IMR-90 (cell line): Measurements from ENCODE around the gene NR6A1. TPM values are rescaled to one million over a fixed set of nuclear protein-coding genes. Genes with fewer than 3 reads are reported as not detected.

Experiments
- ATAC-seq: fragments of 200-7000 bp; cut with Tn5 transposase; 2 replicates; pipeline ENCODE4 v1.9.1; 2020; ENCODE audit warnings: low read depth, mild to moderate bottlenecking, moderate library complexity
- BruUV-seq: library from RNA; stranded (reverse); fragments of 400-500 nt; replicated peaks from 2 replicates; lab custom pipeline; 2021; lab: Mats Ljungman, UMichigan
- CTCF ChIA-PET: fragments of 300-600 bp; formaldehyde crosslinking; extraction: SDS; loops from one replicate; lab custom pipeline; 2021; ENCODE audit warnings: antibody characterized with exemption; lab: Yijun Ruan, JAX
- POLR2A ChIA-PET: fragments of 300-600 bp; sonication (Branson Sonifier 250); formaldehyde crosslinking; loops from one replicate; lab custom pipeline; 2022; ENCODE audit warnings: antibody characterized with exemption; ENCODE audit not compliant: unreplicated experiment; lab: Charles Lee
- DNase-seq: peaks from one replicate; pipeline ENCODE4 v3.0.0; 2013
- H2AFZ ChIP-seq: replicated peaks from 2 replicates; pipeline ENCODE3; 2013; ENCODE audit warnings: low read length, mild to moderate bottlenecking; ENCODE audit not compliant: poor library complexity
- H2AK5ac ChIP-seq: 2 replicates; pipeline ENCODE4 v1.6.1; 2013; ENCODE audit warnings: low read depth, low read length, inconsistent platforms
- H2AK9ac ChIP-seq: replicated peaks from 2 replicates; pipeline ENCODE3; 2013; ENCODE audit warnings: mild to moderate bottlenecking, low read depth, low read length, moderate library complexity; ENCODE audit not compliant: poor library complexity
- H2BK120ac ChIP-seq: 2 replicates; pipeline ENCODE4 v1.6.1; 2013; ENCODE audit warnings: low read depth, low read length, inconsistent platforms
- H2BK15ac ChIP-seq: 3 replicates; pipeline ENCODE4 v1.6.1; 2013; ENCODE audit warnings: low read depth, low read length, inconsistent platforms
- H2BK20ac ChIP-seq: 2 replicates; pipeline ENCODE4 v1.6.1; 2013; ENCODE audit warnings: low read depth, mild to moderate bottlenecking, inconsistent platforms, low read length, moderate library complexity
- H2BK5ac ChIP-seq: 2 replicates; pipeline ENCODE4 v1.6.1; 2013; ENCODE audit warnings: mild to moderate bottlenecking, low read depth, low read length, inconsistent platforms; ENCODE audit not compliant: poor library complexity, severe bottlenecking
- H3K14ac ChIP-seq: replicated peaks from 2 replicates; pipeline ENCODE4 v1.6.1; 2013; ENCODE audit warnings: low read depth, low read length, inconsistent platforms
- H3K18ac ChIP-seq: 2 replicates; pipeline ENCODE4 v1.6.1; 2013; ENCODE audit warnings: low read depth, low read length, control low read depth
- H3K23ac ChIP-seq: 2 replicates; pipeline ENCODE4 v1.6.1; 2013; ENCODE audit warnings: low read depth, low read length, inconsistent platforms
- H3K27ac ChIP-seq: 2 replicates; pipeline ENCODE4 v1.5.1; 2013; ENCODE audit warnings: mild to moderate bottlenecking, control low read depth, low read length; ENCODE audit not compliant: insufficient read depth
- H3K27me3 ChIP-seq: 2 replicates; pipeline ENCODE4 v1.6.1; 2013; ENCODE audit warnings: low read length; ENCODE audit not compliant: control insufficient read depth, insufficient read depth
- H3K36me3 ChIP-seq: 2 replicates; pipeline ENCODE4 v1.6.1; 2013; ENCODE audit warnings: low read length, mixed read lengths; ENCODE audit not compliant: control insufficient read depth, insufficient read depth
- H3K4ac ChIP-seq: 2 replicates; pipeline ENCODE4 v1.6.1; 2013; ENCODE audit warnings: low read depth, low read length, inconsistent platforms
- H3K4me1 ChIP-seq: 2 replicates; pipeline ENCODE4 v1.6.1; 2013; ENCODE audit warnings: low read length, mixed read lengths; ENCODE audit not compliant: control insufficient read depth, insufficient read depth
- H3K4me2 ChIP-seq: 2 replicates; pipeline ENCODE4 v1.6.1; 2013; ENCODE audit warnings: low read depth, mild to moderate bottlenecking, control low read depth, low read length, moderate library complexity
- H3K4me3 ChIP-seq: 2 replicates; pipeline ENCODE4 v1.5.1; 2013; ENCODE audit warnings: low read depth, mild to moderate bottlenecking, control low read depth, low read length, moderate library complexity; ENCODE audit not compliant: insufficient read depth
- H3K56ac ChIP-seq: 2 replicates; pipeline ENCODE4 v1.6.1; 2013; ENCODE audit warnings: low read length, inconsistent platforms; ENCODE audit not compliant: insufficient read depth; ENCODE audit errors: extremely low read depth
- H3K79me1 ChIP-seq, 2 experiments: 2 replicates each; pipeline ENCODE4 v1.6.1; 2013; ENCODE audit warnings: low read length in 2 of 2, inconsistent platforms in 1 of 2, low read depth in 1 of 2
- H3K9ac ChIP-seq: 2 replicates; pipeline ENCODE4 v1.6.1; 2013; ENCODE audit warnings: low read depth, low read length, control low read depth
- H3K9me1 ChIP-seq: 2 replicates; pipeline ENCODE4 v1.6.1; 2013; ENCODE audit warnings: low read length, inconsistent platforms; ENCODE audit not compliant: insufficient read depth
- H3K9me3 ChIP-seq: 2 replicates; pipeline ENCODE4 v1.6.1; 2013; ENCODE audit warnings: low read length; ENCODE audit not compliant: control insufficient read depth, insufficient read depth
- H4K20me1 ChIP-seq: 2 replicates; pipeline ENCODE4 v1.6.1; 2013; ENCODE audit warnings: low read length, inconsistent platforms; ENCODE audit not compliant: insufficient read depth
- H4K5ac ChIP-seq: 2 replicates; pipeline ENCODE4 v1.6.1; 2013; ENCODE audit warnings: mild to moderate bottlenecking, low read depth, low read length, control low read depth
- H4K8ac ChIP-seq, 2 experiments: 2 replicates each; pipeline ENCODE4 v1.6.1; 2013; ENCODE audit warnings: low read depth in 2 of 2, low read length in 2 of 2, control low read depth in 1 of 2, inconsistent platforms in 1 of 2
- H4K91ac ChIP-seq: 2 replicates; pipeline ENCODE4 v1.6.1; 2013; ENCODE audit warnings: low read depth, low read length, inconsistent platforms; ENCODE audit not compliant: insufficient read depth
- CEBPB ChIP-seq: IDR thresholded peaks from 2 replicates; pipeline ENCODE4 v1.6.1; 2012; ENCODE audit warnings: low read depth, low read length, improper control_type of control experiment
- CHD1 ChIP-seq: IDR thresholded peaks from 2 replicates; pipeline ENCODE4 v1.6.1; 2012; ENCODE audit warnings: low read depth, low read length, improper control_type of control experiment
- CTCF ChIP-seq: conservative IDR thresholded peaks from 2 replicates; pipeline ENCODE4 v1.5.1; 2012; ENCODE audit warnings: mild to moderate bottlenecking, low read depth, low read length, improper control_type of control experiment
- FOS ChIP-seq: fragments of 150-350 bp; IDR thresholded peaks from 2 replicates; pipeline ENCODE4 v1.6.1; 2016; ENCODE audit warnings: low read depth, low read length
- MAFK ChIP-seq: IDR thresholded peaks from 2 replicates; pipeline ENCODE4 v1.6.1; 2012; ENCODE audit warnings: low read depth, low read length, improper control_type of control experiment
- MAZ ChIP-seq: IDR thresholded peaks from 2 replicates; pipeline ENCODE4 v1.6.1; 2012; ENCODE audit warnings: low read depth, mild to moderate bottlenecking, low read length, improper control_type of control experiment, moderate library complexity, borderline replicate concordance
- POLR2A ChIP-seq: IDR thresholded peaks from 2 replicates; pipeline ENCODE4 v1.6.1; 2012; ENCODE audit warnings: mild to moderate bottlenecking, low read depth, low read length
- RAD21 ChIP-seq: IDR thresholded peaks from 2 replicates; pipeline ENCODE4 v1.6.1; 2012; ENCODE audit warnings: low read length, improper control_type of control experiment
- RCOR1 ChIP-seq: IDR thresholded peaks from 2 replicates; pipeline ENCODE4 v1.6.1; 2012; ENCODE audit warnings: mild to moderate bottlenecking, low read length, improper control_type of control experiment; ENCODE audit not compliant: insufficient replicate concordance
- SMC3 ChIP-seq: fragments of 150-350 bp; IDR thresholded peaks from 2 replicates; pipeline ENCODE4 v1.6.1; 2016; ENCODE audit warnings: low read depth, mild to moderate bottlenecking, antibody characterized with exemption, low read length, moderate library complexity
- WGBS, 2 experiments: methylation state at CpG; one replicate each; pipeline versions ENCODE4 v1.1.5 to v1.1.7; 2013; ENCODE audit warnings: missing lambda C conversion rate in 2 of 2; ENCODE audit not compliant: insufficient read length in 1 of 2; ENCODE audit errors: extremely low coverage in 2 of 2; 5-methylcytosine and 5-hydroxymethylcytosine counted together
- dilution Hi-C: fragments of 300-500 bp; cut with HindIII; formaldehyde crosslinking; loops from one replicate; pipeline ENCODE4 v1.14.3; 2018; ENCODE audit warnings: low sequenced_read_pairs; ENCODE audit not compliant: unreplicated experiment
- in situ Hi-C: fragments of 300-500 bp; cut with MboI; formaldehyde crosslinking; loops from 3 replicates; pipeline ENCODE4 v1.14.3; 2019; ENCODE audit warnings: low sequenced_read_pairs, inconsistent platforms, mixed read lengths
- intact Hi-C: fragments of 100-400 bp; cut with micrococcal nuclease; formaldehyde crosslinking; loops from 2 replicates; pipeline ENCODE4 v1.10.0; 2022
- polyA plus RNA-seq, 3 experiments: library from polyadenylated mRNA; depleted of rRNA; stranded (reverse); fragments of >200 nt; gene quantifications; 2 replicates each; pipeline ENCODE4 v1.2.3, GENCODE V29; 2012; ENCODE audit warnings: low replicate concordance in 1 of 3
- total RNA-seq: library from RNA; depleted of rRNA; stranded (reverse); fragments of >200 nt; gene quantifications from 2 replicates; pipeline ENCODE4 v1.2.3, GENCODE V29; 2012

Gene NR6A1
- total and polyA plus RNA-seq, 2 of the 4 experiments (the other 2 are of a cell fraction), result 0.14 to 0.36 TPM

- intact Hi-C loops, result no loop called here
- WGBS, 2 experiments, result no CpG with 5 or more reads among the region's 6 CpGs
- Histone ChIP-seq H3K4ac (no peak overlapping the region), H3K23ac (no peak overlapping the region), H3K4me1 (peaks cover 5% of the 10 kb centered on the region), H2BK5ac (no peak overlapping the region), H2AFZ (no peak overlapping the region), H4K8ac (no peak overlapping the region), H3K56ac (no peak overlapping the region), H4K91ac (no peak overlapping the region), H2BK20ac (no peak overlapping the region), H4K5ac (no peak overlapping the region), H3K4me2 (no peak overlapping the region), H2AK9ac (no peak overlapping the region), H3K79me1 (no peaks in the 10 kb centered on the region), H3K9ac (no peak overlapping the region), H3K9me3 (no peaks in the 10 kb centered on the region), H3K27me3 (no peaks in the 10 kb centered on the region), H3K14ac (no peak overlapping the region), H2BK120ac (0 out of 2 replicates have a peak overlapping the region, but pooled peaks have one; percentile 16), H4K20me1 (no peaks in the 10 kb centered on the region), H3K27ac (no peak overlapping the region), H2AK5ac (peak overlapping the region; percentile 12; the same call in 1 of the 2 replicates), H3K36me3 (no peaks in the 10 kb centered on the region), H3K18ac (no peak overlapping the region), H2BK15ac (no peak overlapping the region), H3K4me3 (no peak overlapping the region), H3K9me1 (no peaks in the 10 kb centered on the region; the same call in 1 of the 2 replicates)
- BruUV-seq, result no TSS peak
- ChIA-PET CTCF (interaction anchor here (0.6 to 1.4 kb wide), 3 partner anchors 28 to 1089 kb away, joined by 3 to 6 read pairs (median 4); no protein-coding TSS in a partner anchor), POLR2A (no interaction called here)
- in situ Hi-C loops, result no loop called here
- ATAC-seq (no peak), DNase-seq (no peak)
- TF ChIP-seq CHD1 (no peak), SMC3 (no peak), CEBPB (no peak), CTCF (no peak), POLR2A (no peak), MAZ (no peak), MAFK (no peak), RCOR1 (no peak), FOS (no peak), RAD21 (no peak)
- dilution Hi-C loops, result no loop called here
Observed at GRCh38 chr9:124625087-124625486, 146.0 kb downstream of the NR6A1 start.
